H9 (cell line): ENCODE data around the gene GSAP. TPM values are rescaled to one million over a fixed set of nuclear protein-coding genes. Genes with fewer than 3 reads are reported as not detected.

ENCODE experiments used
- DNase-seq: peaks from one replicate; pipeline ENCODE4 v3.0.0-alpha.2; 2017
- H2AFZ ChIP-seq: one replicate; pipeline ENCODE4 v1.6.1; 2013; ENCODE audit warnings: mild to moderate bottlenecking, low read length, control low read depth, moderate library complexity
- H2AK5ac ChIP-seq: 2 replicates; pipeline ENCODE4 v1.6.1; 2013; ENCODE audit warnings: low read length, control low read depth, mixed read lengths; ENCODE audit not compliant: insufficient read length
- H2BK120ac ChIP-seq: one replicate; pipeline ENCODE4 v1.6.1; 2013; ENCODE audit warnings: low read depth, mild to moderate bottlenecking, low read length, control low read depth, inconsistent platforms; ENCODE audit not compliant: poor library complexity, severe bottlenecking
- H2BK12ac ChIP-seq: 2 replicates; pipeline ENCODE4 v1.6.1; 2013; ENCODE audit warnings: low read length, control low read depth, mixed read lengths, low read depth; ENCODE audit not compliant: insufficient read length
- H2BK15ac ChIP-seq: 2 replicates; pipeline ENCODE4 v1.6.1; 2013; ENCODE audit warnings: low read depth, low read length, control low read depth
- H2BK20ac ChIP-seq: one replicate; pipeline ENCODE4 v1.6.1; 2013; ENCODE audit warnings: low read depth, mild to moderate bottlenecking, low read length, control low read depth, inconsistent platforms; ENCODE audit not compliant: poor library complexity, severe bottlenecking
- H2BK5ac ChIP-seq: 2 replicates; pipeline ENCODE4 v1.6.1; 2013; ENCODE audit warnings: low read length, control low read depth, mixed read lengths; ENCODE audit not compliant: insufficient read length
- H3K14ac ChIP-seq: 2 replicates; pipeline ENCODE4 v1.6.1; 2013; ENCODE audit warnings: low read length, control low read depth; ENCODE audit not compliant: insufficient read depth
- H3K18ac ChIP-seq: 2 replicates; pipeline ENCODE4 v1.6.1; 2013; ENCODE audit warnings: low read depth, mild to moderate bottlenecking, mixed read lengths, low read length, control low read depth; ENCODE audit not compliant: insufficient read length
- H3K23ac ChIP-seq: 2 replicates; pipeline ENCODE4 v1.6.1; 2013; ENCODE audit warnings: low read length, control low read depth, mixed read lengths, low read depth; ENCODE audit not compliant: insufficient read length
- H3K23me2 ChIP-seq: 2 replicates; pipeline ENCODE4 v1.6.1; 2013; ENCODE audit warnings: low read depth, mild to moderate bottlenecking, mixed read lengths, low read length, control low read depth; ENCODE audit not compliant: insufficient read length, poor library complexity, severe bottlenecking
- H3K27ac ChIP-seq: 2 replicates; pipeline ENCODE4 v1.5.1; 2013; ENCODE audit warnings: low read length, control low read depth, mixed read lengths, low read depth; ENCODE audit not compliant: insufficient read length
- H3K27me3 ChIP-seq: 2 replicates; pipeline ENCODE4 v1.6.1; 2013; ENCODE audit warnings: low read length, control low read depth, inconsistent platforms; ENCODE audit not compliant: insufficient read depth
- H3K4ac ChIP-seq: 2 replicates; pipeline ENCODE4 v1.6.1; 2013; ENCODE audit warnings: low read depth, mild to moderate bottlenecking, control low read depth, inconsistent platforms, low read length, moderate library complexity
- H3K4me1 ChIP-seq: 2 replicates; pipeline ENCODE4 v1.6.1; 2013; ENCODE audit warnings: low read length, control low read depth, inconsistent platforms; ENCODE audit not compliant: insufficient read depth
- H3K4me2 ChIP-seq: 2 replicates; pipeline ENCODE4 v1.6.1; 2013; ENCODE audit warnings: low read length, control low read depth, mixed read lengths; ENCODE audit not compliant: insufficient read length, insufficient read depth
- H3K56ac ChIP-seq: 2 replicates; pipeline ENCODE4 v1.6.1; 2013; ENCODE audit warnings: low read depth, mild to moderate bottlenecking, mixed read lengths, low read length, control low read depth; ENCODE audit not compliant: insufficient read length
- H3K79me1 ChIP-seq: 2 replicates; pipeline ENCODE4 v1.6.1; 2013; ENCODE audit warnings: low read depth, mild to moderate bottlenecking, moderate library complexity, low read length, control low read depth, inconsistent platforms; ENCODE audit not compliant: insufficient read depth, poor library complexity, severe bottlenecking
- H3K79me2 ChIP-seq: 2 replicates; pipeline ENCODE4 v1.6.1; 2013; ENCODE audit warnings: low read length, control low read depth, inconsistent platforms; ENCODE audit not compliant: insufficient read depth
- H3K9ac ChIP-seq: 2 replicates; pipeline ENCODE4 v1.6.1; 2013; ENCODE audit warnings: low read length, control low read depth, mixed read lengths; ENCODE audit not compliant: insufficient read length; ENCODE audit errors: extremely low read depth
- H3K9me3 ChIP-seq: one replicate; pipeline ENCODE4 v1.6.1; 2013; ENCODE audit warnings: low read depth, low read length, inconsistent platforms; ENCODE audit not compliant: control insufficient read depth
- H3T11ph ChIP-seq: one replicate; pipeline ENCODE4 v1.6.1; 2013; ENCODE audit warnings: mild to moderate bottlenecking, low read length, control low read depth, inconsistent platforms
- H4K20me1 ChIP-seq: one replicate; pipeline ENCODE4 v1.6.1; 2013; ENCODE audit not compliant: control insufficient read depth, insufficient read length, insufficient read depth
- H4K5ac ChIP-seq: 2 replicates; pipeline ENCODE4 v1.6.1; 2013; ENCODE audit warnings: low read depth, mild to moderate bottlenecking, mixed read lengths, low read length, control low read depth; ENCODE audit not compliant: insufficient read length
- H4K8ac ChIP-seq: replicated peaks from 2 replicates; pipeline ENCODE4 v1.6.1; 2013; ENCODE audit warnings: low read length, control low read depth, mixed read lengths, low read depth; ENCODE audit not compliant: insufficient read length
- H4K91ac ChIP-seq: 2 replicates; pipeline ENCODE4 v1.6.1; 2013; ENCODE audit warnings: low read depth, mild to moderate bottlenecking, moderate library complexity, mixed read lengths, low read length, control low read depth; ENCODE audit not compliant: insufficient read length
- H3K27ac Mint-ChIP-seq, 3 experiments: 2 replicates in 2 of 3; 3 replicates in 1 of 3; pipeline ENCODE4 v1.8.0; 2020 to 2021; ENCODE audit warnings: mixed read lengths in 3 of 3, mild to moderate bottlenecking in 1 of 3, moderate library complexity in 1 of 3
- H3K27me3 Mint-ChIP-seq: 2 replicates; pipeline ENCODE4 v1.8.0; 2021; ENCODE audit warnings: low read depth, mild to moderate bottlenecking, moderate library complexity, mixed read lengths
- H3K36me3 Mint-ChIP-seq, 3 experiments: 2 replicates in 2 of 3; 3 replicates in 1 of 3; pipeline ENCODE4 v1.8.0; 2020 to 2021; ENCODE audit warnings: low read depth in 3 of 3, mixed read lengths in 3 of 3; ENCODE audit not compliant: insufficient read depth in 1 of 3
- H3K4me1 Mint-ChIP-seq, 2 experiments: 2 replicates each; pipeline ENCODE4 v1.8.0; 2020; ENCODE audit warnings: mixed read lengths in 2 of 2
- H3K4me3 Mint-ChIP-seq, 2 experiments: 2 replicates in 1 of 2; 3 replicates in 1 of 2; pipeline ENCODE4 v1.8.0; 2020 to 2021; ENCODE audit warnings: mild to moderate bottlenecking in 2 of 2, mixed read lengths in 2 of 2, moderate library complexity in 1 of 2
- H3K9me3 Mint-ChIP-seq, 2 experiments: 2 replicates in 1 of 2; 3 replicates in 1 of 2; pipeline ENCODE4 v1.8.0; 2020; ENCODE audit warnings: mild to moderate bottlenecking in 2 of 2, mixed read lengths in 2 of 2, moderate library complexity in 1 of 2
- CTCF ChIP-seq: fragments of 200-600 bp; sonication (generic); conservative IDR thresholded peaks from 3 replicates; pipeline ENCODE4 v1.8.0; 2021; ENCODE audit warnings: antibody characterized with exemption, mild to moderate bottlenecking
- WGBS: extraction: QIAGEN DNeasy Blood & Tissue Kit; methylation state at CpG from one replicate; pipeline ENCODE4 v1.1.7; 2013; ENCODE audit warnings: missing lambda C conversion rate, low lambda C conversion rate, mixed read lengths; ENCODE audit not compliant: insufficient read length; ENCODE audit errors: extremely low coverage; 5-methylcytosine and 5-hydroxymethylcytosine counted together
- total RNA-seq: library from RNA; stranded (reverse); gene quantifications from 2 replicates; pipeline ENCODE4 v1.2.1, GENCODE V29; 2021

Gene GSAP
- total RNA-seq, 1 experiment from 2014 or later, result 1.9 TPM

- Histone ChIP-seq H4K5ac (no peak overlapping the region), H3K23me2 (no peaks in the 10 kb centered on the region), H2BK20ac (no peak overlapping the region), H2BK15ac (no peak overlapping the region), H3K18ac (no peak overlapping the region), H3K4ac (no peak overlapping the region), H3K14ac (no peak overlapping the region), H3K79me2 (no peaks in the 10 kb centered on the region), H2AK5ac (no peak overlapping the region), H3T11ph (no peak overlapping the region), H2BK5ac (no peak overlapping the region), H3K79me1 (no peaks in the 10 kb centered on the region), H3K4me1 (no peaks in the 10 kb centered on the region; the same call in 1 of the 2 replicates), H3K56ac (no peak overlapping the region), H3K9me3 (no peaks in the 10 kb centered on the region), H2AFZ (no peak overlapping the region), H3K27ac (no peak overlapping the region), H3K27me3 (no peaks in the 10 kb centered on the region), H3K23ac (no peak overlapping the region), H2BK120ac (no peak overlapping the region), H4K8ac (no peak overlapping the region), H4K91ac (no peak overlapping the region), H4K20me1 (no peaks in the 10 kb centered on the region), H3K4me2 (no peak overlapping the region), H2BK12ac (no peak overlapping the region), H3K9ac (no peak overlapping the region)
- Mint-ChIP-seq H3K27me3 (no peaks in the 10 kb centered on the region), H3K36me3 (no peaks in the 10 kb centered on the region), H3K27ac (no peak overlapping the region), H3K9me3 (no peaks in the 10 kb centered on the region), H3K4me3 (no peak overlapping the region), H3K4me1 (peaks cover 14 to 16% of the 10 kb centered on the region in 2 experiments)
- TF ChIP-seq CTCF, result no peak
- no peak for DNase-seq
- WGBS, result no CpG with 5 or more reads among the region's 2 CpGs
Measured at GRCh38 chr7:77443042-77443441, 26.9 kb upstream of the GSAP start.
